ENCODE results near the gene STOML3. TPM values are rescaled to one million over a fixed set of nuclear protein-coding genes. Genes with fewer than 3 reads are reported as not detected.

Gene STOML3
- total RNA-seq, 1 experiment from 2014 or later = not detected

GRCh38 chr13:39035799-39036198 is 45.2 kb upstream of the STOML3 start (continued):
- TF ChIP-seq, protein P1, sequence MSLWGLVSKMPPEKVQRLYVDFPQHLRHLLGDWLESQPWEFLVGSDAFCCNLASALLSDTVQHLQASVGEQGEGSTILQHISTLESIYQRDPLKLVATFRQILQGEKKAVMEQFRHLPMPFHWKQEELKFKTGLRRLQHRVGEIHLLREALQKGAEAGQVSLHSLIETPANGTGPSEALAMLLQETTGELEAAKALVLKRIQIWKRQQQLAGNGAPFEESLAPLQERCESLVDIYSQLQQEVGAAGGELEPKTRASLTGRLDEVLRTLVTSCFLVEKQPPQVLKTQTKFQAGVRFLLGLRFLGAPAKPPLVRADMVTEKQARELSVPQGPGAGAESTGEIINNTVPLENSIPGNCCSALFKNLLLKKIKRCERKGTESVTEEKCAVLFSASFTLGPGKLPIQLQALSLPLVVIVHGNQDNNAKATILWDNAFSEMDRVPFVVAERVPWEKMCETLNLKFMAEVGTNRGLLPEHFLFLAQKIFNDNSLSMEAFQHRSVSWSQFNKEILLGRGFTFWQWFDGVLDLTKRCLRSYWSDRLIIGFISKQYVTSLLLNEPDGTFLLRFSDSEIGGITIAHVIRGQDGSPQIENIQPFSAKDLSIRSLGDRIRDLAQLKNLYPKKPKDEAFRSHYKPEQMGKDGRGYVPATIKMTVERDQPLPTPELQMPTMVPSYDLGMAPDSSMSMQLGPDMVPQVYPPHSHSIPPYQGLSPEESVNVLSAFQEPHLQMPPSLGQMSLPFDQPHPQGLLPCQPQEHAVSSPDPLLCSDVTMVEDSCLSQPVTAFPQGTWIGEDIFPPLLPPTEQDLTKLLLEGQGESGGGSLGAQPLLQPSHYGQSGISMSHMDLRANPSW (CRISPR knock-in tag; conservative IDR thresholded peaks at IDR 0.05; ENCODE audit: low read depth) = no peak
- TF ChIP-seq, protein P2, sequence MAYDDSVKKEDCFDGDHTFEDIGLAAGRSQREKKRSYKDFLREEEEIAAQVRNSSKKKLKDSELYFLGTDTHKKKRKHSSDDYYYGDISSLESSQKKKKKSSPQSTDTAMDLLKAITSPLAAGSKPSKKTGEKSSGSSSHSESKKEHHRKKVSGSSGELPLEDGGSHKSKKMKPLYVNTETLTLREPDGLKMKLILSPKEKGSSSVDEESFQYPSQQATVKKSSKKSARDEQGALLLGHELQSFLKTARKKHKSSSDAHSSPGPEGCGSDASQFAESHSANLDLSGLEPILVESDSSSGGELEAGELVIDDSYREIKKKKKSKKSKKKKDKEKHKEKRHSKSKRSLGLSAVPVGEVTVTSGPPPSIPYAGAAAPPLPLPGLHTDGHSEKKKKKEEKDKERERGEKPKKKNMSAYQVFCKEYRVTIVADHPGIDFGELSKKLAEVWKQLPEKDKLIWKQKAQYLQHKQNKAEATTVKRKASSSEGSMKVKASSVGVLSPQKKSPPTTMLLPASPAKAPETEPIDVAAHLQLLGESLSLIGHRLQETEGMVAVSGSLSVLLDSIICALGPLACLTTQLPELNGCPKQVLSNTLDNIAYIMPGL (CRISPR knock-in tag; IDR thresholded peaks at IDR 0.05) = no peak
- TF ChIP-seq KAT7 (CRISPR knock-in tag; IDR thresholded peaks at IDR 0.05; ENCODE audit: borderline replicate concordance) = no peak
- TF ChIP-seq NFE2L1 (CRISPR knock-in tag; IDR thresholded peaks at IDR 0.05) = no peak
- TF ChIP-seq USF2 (CRISPR knock-in tag; IDR thresholded peaks at IDR 0.05) = no peak
- TF ChIP-seq SP1 (CRISPR knock-in tag; conservative IDR thresholded peaks at IDR 0.05) = no peak

- no peak overlapping the region for H3K27ac Mint-ChIP-seq
- CTCF ChIA-PET = interaction anchor here (1.1 to 2.9 kb wide), 2 partner anchors 12 to 23 kb away, joined by 3 to 10 read pairs; no protein-coding TSS in a partner anchor
- H3K4me1 Mint-ChIP-seq = peaks cover 37% of the 10 kb centered on the region
- POLR2A ChIA-PET = interaction anchor here (1.4 kb wide), 1 partner anchor 9 kb away, joined by 3 read pairs; no protein-coding TSS in a partner anchor
- ATAC-seq = no peak
- no peaks in the 10 kb centered on the region for H3K9me3 Mint-ChIP-seq
- H3K27me3 Mint-ChIP-seq (ENCODE audit: low read depth) = no peaks in the 10 kb centered on the region
- peaks cover 5% of the 10 kb centered on the region for H3K36me3 Mint-ChIP-seq
- TF ChIP-seq ZNF423 (CRISPR knock-in tag; IDR thresholded peaks at IDR 0.05) (0 out of 2 replicates have a peak, but pooled peaks have one; percentile 23), ZNF512 (CRISPR knock-in tag; IDR thresholded peaks at IDR 0.05; ENCODE audit: borderline replicate concordance) (no peak)
- H3K4me3 Mint-ChIP-seq = peak overlapping the region; percentile 92
- DNase-seq (ENCODE audit: low spot score) = no peak
Measured at GRCh38 chr13:39035204-39035603, 44.6 kb upstream of the STOML3 start.

DNA sequence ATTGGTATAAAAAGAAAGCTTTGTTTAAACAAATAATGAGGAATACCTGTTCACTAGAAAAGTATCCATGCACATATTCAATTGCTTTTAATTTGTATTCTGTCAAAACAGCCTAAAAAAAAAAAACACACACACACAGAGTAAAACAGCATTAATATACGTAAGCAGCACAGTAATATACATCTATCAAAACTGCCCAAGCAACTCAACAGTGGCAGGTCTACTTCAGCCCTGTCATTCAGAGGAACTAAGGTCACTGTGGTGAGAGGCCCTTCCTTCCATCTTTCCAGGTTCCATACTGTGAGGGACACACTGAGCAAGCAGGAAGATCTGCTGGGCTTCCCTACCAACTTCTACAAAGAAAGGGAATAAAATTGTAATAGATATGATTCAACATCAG is 43.5 kb upstream of the STOML3 start:
- ATAC-seq (no peak), DNase-seq (ENCODE audit: low spot score) (no peak)
- ChIA-PET CTCF (interaction anchor here (2.9 kb wide), 1 partner anchor 22 kb away, joined by 10 read pairs; no protein-coding TSS in a partner anchor), POLR2A (no interaction called here)
- peaks cover 39% of the 10 kb centered on the region for H3K4me1 Mint-ChIP-seq
- peaks cover 8% of the 10 kb centered on the region for H3K36me3 Mint-ChIP-seq
- no peaks in the 10 kb centered on the region for H3K9me3 Mint-ChIP-seq
- H3K4me3 Mint-ChIP-seq = peak overlapping the region; percentile 42
- no peaks in the 10 kb centered on the region for H3K27me3 Mint-ChIP-seq (ENCODE audit: low read depth)
- 0 out of 2 replicates have a peak overlapping the region, but pooled peaks have one; percentile 32 for H3K27ac Mint-ChIP-seq
- TF ChIP-seq, protein P2 (CRISPR knock-in tag; IDR thresholded peaks at IDR 0.05) = no peak
- TF ChIP-seq, protein P3, sequence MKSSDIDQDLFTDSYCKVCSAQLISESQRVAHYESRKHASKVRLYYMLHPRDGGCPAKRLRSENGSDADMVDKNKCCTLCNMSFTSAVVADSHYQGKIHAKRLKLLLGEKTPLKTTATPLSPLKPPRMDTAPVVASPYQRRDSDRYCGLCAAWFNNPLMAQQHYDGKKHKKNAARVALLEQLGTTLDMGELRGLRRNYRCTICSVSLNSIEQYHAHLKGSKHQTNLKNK (CRISPR knock-in tag; IDR thresholded peaks at IDR 0.05) = no peak
- TF ChIP-seq USF2 (CRISPR knock-in tag; IDR thresholded peaks at IDR 0.05) (no peak), KAT7 (CRISPR knock-in tag; IDR thresholded peaks at IDR 0.05; ENCODE audit: borderline replicate concordance) (no peak), JUN (CRISPR knock-in tag; IDR thresholded peaks at IDR 0.05) (no peak), ZNF138 (CRISPR knock-in tag; conservative IDR thresholded peaks at IDR 0.05) (no peak), MYBL2 (CRISPR knock-in tag; IDR thresholded peaks at IDR 0.05) (no peak), HMGA2 (CRISPR knock-in tag; IDR thresholded peaks at IDR 0.05) (no peak), TCF7 (CRISPR knock-in tag; IDR thresholded peaks at IDR 0.05; ENCODE audit: low read depth) (no peak)
- TF ChIP-seq, protein P4, sequence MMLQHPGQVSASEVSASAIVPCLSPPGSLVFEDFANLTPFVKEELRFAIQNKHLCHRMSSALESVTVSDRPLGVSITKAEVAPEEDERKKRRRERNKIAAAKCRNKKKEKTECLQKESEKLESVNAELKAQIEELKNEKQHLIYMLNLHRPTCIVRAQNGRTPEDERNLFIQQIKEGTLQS (CRISPR knock-in tag; conservative IDR thresholded peaks at IDR 0.05) = no peak
- TF ChIP-seq, protein P5, sequence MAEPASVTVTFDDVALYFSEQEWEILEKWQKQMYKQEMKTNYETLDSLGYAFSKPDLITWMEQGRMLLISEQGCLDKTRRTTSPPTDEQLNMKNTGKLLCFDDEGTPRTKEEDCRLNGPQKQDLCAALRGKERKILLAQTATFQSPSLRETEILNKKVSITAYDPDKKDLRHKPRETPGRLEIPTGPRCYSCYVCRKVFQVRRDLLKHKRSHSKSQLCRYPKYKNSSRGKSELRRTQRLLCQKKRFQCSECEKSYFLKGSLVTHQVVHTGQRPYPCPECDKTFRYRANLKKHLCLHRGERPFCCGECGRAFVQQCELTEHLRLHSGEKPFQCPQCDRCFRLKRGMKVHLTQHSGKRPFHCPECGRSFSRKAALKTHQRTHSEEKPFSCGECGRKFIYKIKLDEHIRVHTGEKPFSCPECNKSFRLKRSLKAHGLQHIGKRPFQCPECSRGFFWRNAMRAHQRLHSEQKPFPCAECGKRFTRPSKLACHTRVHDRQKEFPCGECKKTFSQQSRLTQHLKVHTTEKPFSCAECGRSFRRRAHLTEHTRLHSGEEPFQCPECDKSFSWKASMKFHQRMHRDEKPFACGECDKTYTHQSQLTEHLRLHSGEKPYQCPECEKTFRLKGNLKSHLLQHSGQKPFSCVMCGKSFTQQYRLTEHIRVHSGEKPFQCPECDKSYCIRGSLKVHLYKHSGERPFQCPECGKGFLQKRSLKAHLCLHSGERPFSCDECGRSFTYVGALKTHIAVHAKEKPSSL (CRISPR knock-in tag; conservative IDR thresholded peaks at IDR 0.05) = no peak
